Measurements from ENCODE around the gene SUGT1.

SUGT1 gene

DNA sequence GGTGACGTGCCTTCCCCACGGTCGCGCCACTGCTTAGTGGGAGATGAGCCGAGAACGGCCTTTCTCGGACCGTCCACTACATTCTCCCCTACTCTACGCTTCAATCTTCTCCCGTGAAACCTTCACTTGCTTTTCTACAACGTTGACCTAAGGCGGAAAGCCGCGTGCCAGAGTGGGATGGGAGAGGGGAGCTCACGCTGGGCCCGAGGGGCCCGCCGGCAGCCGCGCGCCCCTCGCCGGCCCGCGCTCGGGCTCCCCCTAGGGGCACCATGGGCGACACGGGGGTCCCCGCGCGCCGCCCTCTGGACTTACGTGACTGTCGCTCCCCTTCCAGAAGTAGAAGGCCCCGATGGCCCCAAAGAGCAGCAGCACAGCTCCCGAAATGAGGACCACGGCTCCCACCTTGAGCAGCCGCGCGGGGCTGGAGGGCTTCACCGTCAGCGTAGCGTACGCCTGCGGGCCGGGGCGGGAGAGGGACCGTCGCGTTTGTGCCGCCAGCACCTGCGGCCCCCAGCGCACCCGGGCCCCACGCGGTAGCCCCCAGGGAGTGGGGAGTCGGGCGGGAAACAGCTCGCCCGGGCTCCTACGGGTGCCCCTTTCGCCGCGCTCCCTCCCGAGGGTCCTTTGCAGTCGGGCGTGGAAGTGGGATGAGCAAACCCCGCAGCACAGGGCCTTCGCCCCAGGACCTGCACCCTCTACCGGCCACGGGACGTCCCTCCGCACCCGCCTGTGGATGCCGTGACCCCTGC, 86.3 kb downstream of the SUGT1 start:
- Histone ChIP-seq H3K4me2 (ENCODE audit: insufficient read depth, low read length) (no peak overlapping the region), H2AFZ (ENCODE audit: low read depth, low read length) (no peak overlapping the region)
- no peak for DNase-seq

DNA sequence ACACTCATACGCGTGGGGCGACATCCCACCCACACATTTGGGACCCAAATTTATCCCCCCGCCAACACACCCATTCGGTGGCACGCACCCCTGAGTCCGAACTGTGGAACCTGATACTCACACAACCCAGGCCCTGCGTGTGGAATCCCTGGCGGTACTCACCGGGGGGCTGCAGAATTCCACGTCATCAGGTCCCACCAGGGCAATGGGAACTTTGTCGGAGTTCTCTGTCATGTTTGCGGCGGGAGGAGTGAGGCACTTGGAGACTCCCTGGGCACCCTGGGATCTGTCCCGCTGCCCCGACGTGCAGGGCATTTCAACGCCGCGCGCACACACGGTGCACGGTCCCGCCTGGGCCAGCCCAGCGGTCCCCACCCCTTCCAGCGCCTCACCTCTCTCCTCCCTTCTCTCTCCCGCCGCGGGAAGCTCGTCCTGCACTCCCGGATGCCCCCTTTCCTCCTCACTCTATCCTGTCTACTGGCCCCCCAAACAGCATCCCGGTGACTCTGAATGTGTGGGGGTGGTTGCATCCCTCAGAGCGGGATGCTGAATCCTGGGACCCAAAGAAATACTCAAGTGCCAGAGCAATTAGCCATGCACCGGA, 86.9 kb downstream of the SUGT1 start, which contains the start of gene CNMD:
CNMD (minus strand) TSS at position 353 of the 604 bp plus-strand sequence; CDS start at position 234, 119 bp downstream.
- Histone ChIP-seq H3K4me3 (ENCODE audit: low read depth in 1 of 2, low read length in 2 of 2) (no peak within 1 kb of the TSS), H3K27ac (ENCODE audit: low read length) (no peak within 1 kb of the TSS), H3K27me3 (ENCODE audit: insufficient read depth, low read length, poor library complexity) (no peaks in the 10 kb centered on the region), H3K79me2 (ENCODE audit: insufficient read depth, low read length) (no peaks in the 10 kb centered on the region), H2AFZ (ENCODE audit: low read depth, low read length) (no peak within 1 kb of the TSS), H3K4me1 (ENCODE audit: insufficient read depth, low read length) (no peaks in the 10 kb centered on the region), H3K4me2 (ENCODE audit: insufficient read depth, low read length) (no peak within 1 kb of the TSS), H4K20me1 (ENCODE audit: insufficient read depth, low read length) (no peaks in the 10 kb centered on the region), H3K36me3 (ENCODE audit: insufficient read depth, low read length) (no peaks in the 10 kb centered on the region), H3K9ac (ENCODE audit: low read depth, low read length) (no peak within 1 kb of the TSS), H3K9me3 (ENCODE audit: insufficient read depth, low read length, severe bottlenecking) (no peaks in the 10 kb centered on the region)
- TF ChIP-seq, protein P1, sequence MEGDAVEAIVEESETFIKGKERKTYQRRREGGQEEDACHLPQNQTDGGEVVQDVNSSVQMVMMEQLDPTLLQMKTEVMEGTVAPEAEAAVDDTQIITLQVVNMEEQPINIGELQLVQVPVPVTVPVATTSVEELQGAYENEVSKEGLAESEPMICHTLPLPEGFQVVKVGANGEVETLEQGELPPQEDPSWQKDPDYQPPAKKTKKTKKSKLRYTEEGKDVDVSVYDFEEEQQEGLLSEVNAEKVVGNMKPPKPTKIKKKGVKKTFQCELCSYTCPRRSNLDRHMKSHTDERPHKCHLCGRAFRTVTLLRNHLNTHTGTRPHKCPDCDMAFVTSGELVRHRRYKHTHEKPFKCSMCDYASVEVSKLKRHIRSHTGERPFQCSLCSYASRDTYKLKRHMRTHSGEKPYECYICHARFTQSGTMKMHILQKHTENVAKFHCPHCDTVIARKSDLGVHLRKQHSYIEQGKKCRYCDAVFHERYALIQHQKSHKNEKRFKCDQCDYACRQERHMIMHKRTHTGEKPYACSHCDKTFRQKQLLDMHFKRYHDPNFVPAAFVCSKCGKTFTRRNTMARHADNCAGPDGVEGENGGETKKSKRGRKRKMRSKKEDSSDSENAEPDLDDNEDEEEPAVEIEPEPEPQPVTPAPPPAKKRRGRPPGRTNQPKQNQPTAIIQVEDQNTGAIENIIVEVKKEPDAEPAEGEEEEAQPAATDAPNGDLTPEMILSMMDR (IDR thresholded peaks at IDR 0.05; ENCODE audit: borderline replicate concordance, extremely low read depth, low read length, poor library complexity, severe bottlenecking): no peak
- no peak for TF ChIP-seq EZH2 (IDR thresholded peaks at IDR 0.05; ENCODE audit: borderline replicate concordance, low read depth, low read length, severe bottlenecking)
- no peak for ATAC-seq (ENCODE audit: insufficient read depth, low read depth)
- DNase-seq: no peak

More for the DNA sequence above, 86.3 kb downstream of the SUGT1 start:
- no peaks in the 10 kb centered on the region for H3K4me1 ChIP-seq (ENCODE audit: insufficient read depth, low read length)
- H3K9me3 ChIP-seq (ENCODE audit: insufficient read depth, low read length, severe bottlenecking): no peaks in the 10 kb centered on the region
- H3K9ac ChIP-seq (ENCODE audit: low read depth, low read length): no peak overlapping the region
- H3K79me2 ChIP-seq (ENCODE audit: insufficient read depth, low read length): no peaks in the 10 kb centered on the region
- no peak overlapping the region for H3K27ac ChIP-seq (ENCODE audit: low read length)
- no peak overlapping the region for H3K4me3 ChIP-seq (ENCODE audit: low read depth in 1 of 2, low read length in 2 of 2)
- H3K36me3 ChIP-seq (ENCODE audit: insufficient read depth, low read length): no peaks in the 10 kb centered on the region
- H4K20me1 ChIP-seq (ENCODE audit: insufficient read depth, low read length): no peaks in the 10 kb centered on the region
- TF ChIP-seq, protein P1 (IDR thresholded peaks at IDR 0.05; ENCODE audit: borderline replicate concordance, extremely low read depth, low read length, poor library complexity, severe bottlenecking): no peak
- TF ChIP-seq EZH2 (IDR thresholded peaks at IDR 0.05; ENCODE audit: borderline replicate concordance, low read depth, low read length, severe bottlenecking): no peak
- no peaks in the 10 kb centered on the region for H3K27me3 ChIP-seq (ENCODE audit: insufficient read depth, low read length, poor library complexity)
- ATAC-seq (ENCODE audit: insufficient read depth, low read depth): no peak

DNA sequence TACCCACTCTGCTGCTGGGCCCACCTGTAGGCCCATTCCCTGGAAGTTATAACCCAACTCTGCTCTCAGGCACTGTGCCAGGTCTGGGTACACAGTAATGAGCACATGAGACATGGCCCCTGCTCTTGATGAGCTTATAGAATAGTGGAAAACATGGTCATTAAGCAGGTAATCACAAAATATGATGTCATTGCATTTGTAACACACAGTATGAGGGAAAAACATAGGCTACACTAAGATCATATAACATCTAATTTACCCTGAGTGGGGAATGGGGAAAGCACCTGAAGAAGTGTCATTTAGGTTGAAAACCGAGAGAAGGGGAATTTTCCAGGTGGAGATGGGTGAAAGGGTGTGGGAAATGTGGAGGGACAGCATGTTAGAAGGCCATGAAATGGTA, 90.9 kb downstream of the SUGT1 start:
- H3K4me3 ChIP-seq (ENCODE audit: low read depth in 1 of 2, low read length in 2 of 2): no peak overlapping the region
- no peak overlapping the region for H3K27ac ChIP-seq (ENCODE audit: low read length)
- ATAC-seq (ENCODE audit: insufficient read depth, low read depth) (no peak), DNase-seq (no peak)
- H3K79me2 ChIP-seq (ENCODE audit: insufficient read depth, low read length): no peaks in the 10 kb centered on the region
- TF ChIP-seq, protein P1 (IDR thresholded peaks at IDR 0.05; ENCODE audit: borderline replicate concordance, extremely low read depth, low read length, poor library complexity, severe bottlenecking): no peak
- TF ChIP-seq EZH2 (IDR thresholded peaks at IDR 0.05; ENCODE audit: borderline replicate concordance, low read depth, low read length, severe bottlenecking): no peak
- no peak overlapping the region for H3K4me2 ChIP-seq (ENCODE audit: insufficient read depth, low read length)
- no peaks in the 10 kb centered on the region for H3K9me3 ChIP-seq (ENCODE audit: insufficient read depth, low read length, severe bottlenecking)
- H2AFZ ChIP-seq (ENCODE audit: low read depth, low read length): no peak overlapping the region
- no peak overlapping the region for H3K9ac ChIP-seq (ENCODE audit: low read depth, low read length)
- H4K20me1 ChIP-seq (ENCODE audit: insufficient read depth, low read length): no peaks in the 10 kb centered on the region
- H3K27me3 ChIP-seq (ENCODE audit: insufficient read depth, low read length, poor library complexity): no peaks in the 10 kb centered on the region
- no peaks in the 10 kb centered on the region for H3K4me1 ChIP-seq (ENCODE audit: insufficient read depth, low read length)
- no peaks in the 10 kb centered on the region for H3K36me3 ChIP-seq (ENCODE audit: insufficient read depth, low read length)

Data from DND-41 (cell line).